A549 (cell line): Measurements from ENCODE around the gene AQP2. TPM values are rescaled to one million over a fixed set of nuclear protein-coding genes. Genes with fewer than 3 reads are reported as not detected.

ENCODE experiments used
- ATAC-seq, 2 experiments: fragments of 200-7000 bp in 1 of 2; fragments of >200 bp in 1 of 2; cut with Nextera tagmentation in 1 of 2; cut with Tn5 transposase in 1 of 2; 3 replicates each; pipeline versions ENCODE4 v1.8.0 to v1.9.1; 2018 to 2020; ENCODE audit warnings: mild to moderate bottlenecking in 1 of 2, moderate library complexity in 1 of 2
- CTCF ChIA-PET: fragments of 300-600 bp; sonication (Branson Sonifier 250); formaldehyde crosslinking; extraction: SDS; loops from one replicate; lab custom pipeline; 2021; ENCODE audit warnings: antibody characterized with exemption, inconsistent platforms; lab: Yijun Ruan, JAX
- POLR2A ChIA-PET: fragments of 350-600 bp; formaldehyde crosslinking; extraction: SDS; loops from one replicate; lab custom pipeline; 2021; ENCODE audit warnings: antibody characterized with exemption, inconsistent platforms; lab: Yijun Ruan, JAX
- DNase-seq, 2 experiments: peaks; one replicate each; pipeline versions ENCODE4 v3.0.0 to v3.0.0-alpha.2; 2011 to 2016; ENCODE audit warnings: low read depth in 1 of 2, low spot score in 1 of 2
- FAIRE-seq: peaks from 2 replicates; lab custom pipeline; 2011; peaks lifted over from hg19 to GRCh38; lab: Jason Lieb, UNC
- H3K27ac ChIP-seq, 2 experiments: fragments of >200 bp; sonication (Bioruptor Twin); formaldehyde crosslinking; 3 replicates each; pipeline ENCODE4 v1.5.1; 2016 to 2017
- H3K4me1 ChIP-seq: fragments of >200 bp; sonication (Bioruptor Twin); formaldehyde crosslinking; 3 replicates; pipeline ENCODE4 v1.6.1; 2016
- H3K4me2 ChIP-seq: fragments of >200 bp; sonication (Bioruptor Twin); formaldehyde crosslinking; 3 replicates; pipeline ENCODE4 v1.6.1; 2016
- H3K4me3 ChIP-seq: fragments of >200 bp; sonication (Bioruptor Twin); formaldehyde crosslinking; 3 replicates; pipeline ENCODE4 v1.5.1; 2016
- H3K9me3 ChIP-seq: fragments of >200 bp; sonication (Bioruptor Twin); formaldehyde crosslinking; 3 replicates; pipeline ENCODE4 v1.6.1; 2016
- ATOH8 ChIP-seq: fragments of 250-450 bp; sonication (Bioruptor Pico); IDR thresholded peaks from 2 replicates; pipeline ENCODE4 v1.5.0; 2020; ENCODE audit warnings: low read depth, mild to moderate bottlenecking, moderate library complexity
- CBX8 ChIP-seq: fragments of 200-600 bp; sonication (generic); IDR thresholded peaks from 2 replicates; pipeline ENCODE4 v1.6.1; 2016
- CEBPB ChIP-seq, 2 experiments: fragments of >200 bp in 1 of 2; sonication (Bioruptor Twin) in 1 of 2; formaldehyde crosslinking in 1 of 2; IDR thresholded peaks; 2 replicates each; pipeline ENCODE4 v1.6.1; 2012 to 2016
- EHF ChIP-seq: fragments of 250-450 bp; sonication (Bioruptor Pico); IDR thresholded peaks from 2 replicates; pipeline ENCODE4 v1.5.0; 2020; ENCODE audit warnings: mild to moderate bottlenecking
- ESRRA ChIP-seq: fragments of 150-350 bp; IDR thresholded peaks from 2 replicates; pipeline ENCODE4 v1.6.1; 2014; ENCODE audit warnings: mild to moderate bottlenecking, low read length, borderline replicate concordance
- FOSL2 ChIP-seq, 2 experiments: fragments of 450-650 bp in 1 of 2; fragments of >200 bp in 1 of 2; sonication (Bioruptor Twin) in 1 of 2; formaldehyde crosslinking; IDR thresholded peaks; 2 replicates each; pipeline versions ENCODE4 v1.5.0 to v1.6.1; 2016 to 2020; ENCODE audit warnings: mild to moderate bottlenecking in 1 of 2, moderate library complexity in 1 of 2
- HEYL ChIP-seq: fragments of 250-450 bp; sonication (Bioruptor Pico); IDR thresholded peaks from 2 replicates; pipeline ENCODE4 v1.8.0; 2021; ENCODE audit warnings: mild to moderate bottlenecking, moderate library complexity
- HOXB13 ChIP-seq: fragments of 250-450 bp; sonication (Bioruptor Pico); IDR thresholded peaks from 2 replicates; pipeline ENCODE4 v1.5.0; 2020; ENCODE audit warnings: low read depth, mild to moderate bottlenecking, moderate library complexity
- KDM1A ChIP-seq: fragments of 200-600 bp; sonication (generic); IDR thresholded peaks from 2 replicates; pipeline ENCODE4 v1.6.1; 2016; ENCODE audit warnings: low read depth, mild to moderate bottlenecking
- MAFK ChIP-seq: fragments of 450-650 bp; IDR thresholded peaks from 2 replicates; pipeline ENCODE4 v1.6.1; 2014; ENCODE audit not compliant: partially characterized antibody
- NFE2L2 ChIP-seq: fragments of 150-350 bp; conservative IDR thresholded peaks from 2 replicates; pipeline ENCODE4 v1.6.1; 2014; ENCODE audit warnings: low read length
- NPAS2 ChIP-seq: fragments of 250-450 bp; sonication (Bioruptor Pico); IDR thresholded peaks from 2 replicates; pipeline ENCODE4 v1.8.0; 2022; ENCODE audit warnings: mild to moderate bottlenecking, moderate library complexity, borderline replicate concordance
- PHF8 ChIP-seq: fragments of 200-600 bp; sonication (generic); IDR thresholded peaks from 2 replicates; pipeline ENCODE4 v1.6.1; 2016; ENCODE audit warnings: low read depth, mild to moderate bottlenecking, antibody characterized with exemption, moderate library complexity, borderline replicate concordance
- POLR2A ChIP-seq: IDR thresholded peaks from 2 replicates; pipeline ENCODE4 v1.6.1; 2012; ENCODE audit warnings: mild to moderate bottlenecking, low read length
- POLR2AphosphoS2 ChIP-seq: conservative IDR thresholded peaks from 2 replicates; pipeline ENCODE4 v1.6.1; 2012; ENCODE audit warnings: low read length, improper control_type of control experiment, inconsistent platforms
- RAD21 ChIP-seq, 2 experiments: fragments of >200 bp in 1 of 2; sonication (Bioruptor Twin) in 1 of 2; formaldehyde crosslinking in 1 of 2; IDR thresholded peaks in 1 of 2; conservative IDR thresholded peaks in 1 of 2; 2 replicates in 1 of 2; 3 replicates in 1 of 2; pipeline ENCODE4 v1.6.1; 2012 to 2018; ENCODE audit warnings: inconsistent platforms in 1 of 2
- RARB ChIP-seq: fragments of 250-450 bp; sonication (Bioruptor Pico); IDR thresholded peaks from 2 replicates; pipeline ENCODE4 v1.8.0; 2021; ENCODE audit warnings: mild to moderate bottlenecking, moderate library complexity
- RCOR1 ChIP-seq: fragments of 150-350 bp; IDR thresholded peaks from 2 replicates; pipeline ENCODE4 v1.6.1; 2014; ENCODE audit warnings: antibody characterized with exemption, low read length, low read depth
- REST ChIP-seq: fragments of 200-600 bp; sonication (generic); IDR thresholded peaks from 2 replicates; pipeline ENCODE4 v1.6.1; 2016; ENCODE audit warnings: antibody characterized with exemption, mild to moderate bottlenecking, moderate library complexity
- WGBS: methylation state at CpG from one replicate; pipeline ENCODE4 v1.1.6; 2017; ENCODE audit errors: missing lambda C conversion rate; 5-methylcytosine and 5-hydroxymethylcytosine counted together
- polyA plus RNA-seq, 4 experiments: library from polyadenylated mRNA; depleted of rRNA in 3 of 4; stranded (reverse); fragments of >200 nt; fragmentation: RNase III in 1 of 4; extraction: RNeasy Plus Mini Kit Qiagen cat#74134 plus additional on column Dnase treatment in 1 of 4; gene quantifications; 2 replicates in 3 of 4; 3 replicates in 1 of 4; pipeline ENCODE4 v1.2.3, GENCODE V29; 2011 to 2017
- TF ChIP-seq, protein P1 (sequence below): fragments of >200 bp; sonication (Bioruptor Twin); formaldehyde crosslinking; IDR thresholded peaks from 2 replicates; pipeline ENCODE4 v1.6.1; 2016
- TF ChIP-seq, protein P2 (sequence below): IDR thresholded peaks from 2 replicates; pipeline ENCODE4 v1.6.1; 2012

Gene AQP2
- polyA plus RNA-seq, 2 of the 4 experiments (the other 2 are of a cell fraction), result not detected

DNA sequence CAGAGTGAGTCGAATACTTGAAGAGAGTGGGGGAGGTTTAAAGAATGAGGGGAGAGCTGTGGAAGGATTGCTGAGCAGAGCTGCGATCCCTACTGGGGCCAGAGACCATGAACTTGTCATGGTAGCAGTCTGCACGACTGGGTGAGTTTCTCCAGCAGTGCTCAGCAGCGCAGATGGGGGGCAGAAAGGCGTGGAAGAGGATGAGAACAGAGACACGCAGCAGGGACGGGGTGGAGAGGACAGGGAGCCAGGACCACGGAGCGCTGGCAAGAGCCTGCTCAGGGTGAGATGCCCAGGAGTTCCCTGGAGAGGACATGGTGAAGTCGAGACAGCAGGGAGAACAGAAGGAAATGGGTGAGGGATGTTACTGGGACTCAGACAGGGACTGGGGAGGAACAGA is 20.1 kb downstream of the AQP2 start:
- TF ChIP-seq HOXB13 (no peak), REST (no peak), RCOR1 (no peak), ATOH8 (CRISPR knock-in tag) (no peak), RAD21 (conservative IDR thresholded peaks at IDR 0.05 in 1 of 2, IDR thresholded peaks at IDR 0.05 in 1 of 2) (no peak), FOSL2 (IDR thresholded peaks at IDR 0.05) (no peak), FOSL2 (CRISPR knock-in tag; IDR thresholded peaks at IDR 0.05) (no peak), KDM1A (no peak), NPAS2 (CRISPR knock-in tag) (no peak), POLR2A (no peak), CEBPB (IDR thresholded peaks at IDR 0.05) (no peak), CBX8 (no peak)
- TF ChIP-seq, protein P1, sequence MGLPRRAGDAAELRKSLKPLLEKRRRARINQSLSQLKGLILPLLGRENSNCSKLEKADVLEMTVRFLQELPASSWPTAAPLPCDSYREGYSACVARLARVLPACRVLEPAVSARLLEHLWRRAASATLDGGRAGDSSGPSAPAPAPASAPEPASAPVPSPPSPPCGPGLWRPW, result no peak
- TF ChIP-seq, protein P2, sequence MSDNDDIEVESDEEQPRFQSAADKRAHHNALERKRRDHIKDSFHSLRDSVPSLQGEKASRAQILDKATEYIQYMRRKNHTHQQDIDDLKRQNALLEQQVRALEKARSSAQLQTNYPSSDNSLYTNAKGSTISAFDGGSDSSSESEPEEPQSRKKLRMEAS, result no peak
- H3K9me3 ChIP-seq, result no peaks in the 10 kb centered on the region
- 39% methylated on average over 10 of the region's 10 CpGs for WGBS
- FAIRE-seq, result no peak
- ChIA-PET CTCF (interaction anchor here (4.7 to 29.8 kb wide), 3 partner anchors 14 to 103 kb away, joined by 91 to 708 read pairs (median 327); partner anchors contain the start of genes ASIC1 and SMARCD1), POLR2A (no interaction called here)
- DNase-seq, result no peak
- H3K4me2 ChIP-seq, result no peak overlapping the region
- H3K4me1 ChIP-seq, result peaks cover 4% of the 10 kb centered on the region; the same call in 1 of the 3 replicates
- H3K27ac ChIP-seq, result no peak overlapping the region
- H3K4me3 ChIP-seq, result no peak overlapping the region
- no peak for ATAC-seq

DNA sequence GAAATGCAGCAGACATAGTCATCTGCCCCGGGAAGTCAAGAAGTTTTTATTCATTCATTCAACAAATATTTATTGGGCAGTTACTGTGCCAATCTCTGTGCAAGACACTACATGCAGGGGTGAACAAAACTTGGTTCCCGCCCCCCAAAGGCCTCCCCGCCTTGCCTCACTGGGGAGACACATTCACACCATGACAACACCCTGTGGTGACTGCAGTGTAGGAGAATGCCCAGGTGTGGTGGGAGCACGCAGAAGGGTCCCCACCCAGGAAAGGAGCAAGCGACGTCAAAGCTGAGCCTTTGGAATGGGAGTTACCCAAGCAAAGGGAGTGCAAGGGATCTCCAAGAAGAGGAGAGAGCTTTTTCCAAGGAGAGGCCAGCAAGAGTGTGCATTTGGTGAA is 20.6 kb downstream of the AQP2 start:
- 69% methylated on average over 6 of the region's 6 CpGs for WGBS
- H3K4me2 ChIP-seq, result no peak overlapping the region
- DNase-seq, result no peak
- H3K9me3 ChIP-seq, result no peaks in the 10 kb centered on the region
- H3K27ac ChIP-seq, result no peak overlapping the region
- no peak overlapping the region for H3K4me3 ChIP-seq
- FAIRE-seq, result no peak
- ChIA-PET CTCF (interaction anchor here (1.0 to 29.8 kb wide), 5 partner anchors 8 to 104 kb away, joined by 3 to 708 read pairs (median 15); partner anchors contain the start of genes ASIC1 and SMARCD1), POLR2A (no interaction called here)
- ATAC-seq, result no peak
- peaks cover 4% of the 10 kb centered on the region; the same call in 1 of the 3 replicates for H3K4me1 ChIP-seq
- no peak for TF ChIP-seq EHF (CRISPR knock-in tag)
- TF ChIP-seq RCOR1, result no peak
- TF ChIP-seq ESRRA, result no peak
- no peak for TF ChIP-seq CEBPB (IDR thresholded peaks at IDR 0.05)
- TF ChIP-seq RAD21 (conservative IDR thresholded peaks at IDR 0.05 in 1 of 2, IDR thresholded peaks at IDR 0.05 in 1 of 2), result no peak
- TF ChIP-seq PHF8, result no peak
- TF ChIP-seq MAFK, result no peak
- no peak for TF ChIP-seq POLR2AphosphoS2
- TF ChIP-seq NPAS2 (CRISPR knock-in tag), result no peak
- no peak for TF ChIP-seq RARB (CRISPR knock-in tag)
- TF ChIP-seq, protein P2, result no peak
- TF ChIP-seq FOSL2 (IDR thresholded peaks at IDR 0.05), result no peak
- no peak for TF ChIP-seq FOSL2 (CRISPR knock-in tag; IDR thresholded peaks at IDR 0.05)
- TF ChIP-seq HEYL, result no peak
- TF ChIP-seq NFE2L2, result no peak
- TF ChIP-seq, all 56 proteins: peak for 0
